GM12872 (cell line): ENCODE results near the gene ARTN.

Experiments used
- TF ChIP-seq, protein P1 (sequence below): IDR thresholded peaks from 3 replicates; pipeline ENCODE4 v1.5.1; 2011; ENCODE audit warnings: low read depth, mild to moderate bottlenecking, low read length, moderate library complexity; ENCODE audit not compliant: insufficient read depth

Gene ARTN

DNA sequence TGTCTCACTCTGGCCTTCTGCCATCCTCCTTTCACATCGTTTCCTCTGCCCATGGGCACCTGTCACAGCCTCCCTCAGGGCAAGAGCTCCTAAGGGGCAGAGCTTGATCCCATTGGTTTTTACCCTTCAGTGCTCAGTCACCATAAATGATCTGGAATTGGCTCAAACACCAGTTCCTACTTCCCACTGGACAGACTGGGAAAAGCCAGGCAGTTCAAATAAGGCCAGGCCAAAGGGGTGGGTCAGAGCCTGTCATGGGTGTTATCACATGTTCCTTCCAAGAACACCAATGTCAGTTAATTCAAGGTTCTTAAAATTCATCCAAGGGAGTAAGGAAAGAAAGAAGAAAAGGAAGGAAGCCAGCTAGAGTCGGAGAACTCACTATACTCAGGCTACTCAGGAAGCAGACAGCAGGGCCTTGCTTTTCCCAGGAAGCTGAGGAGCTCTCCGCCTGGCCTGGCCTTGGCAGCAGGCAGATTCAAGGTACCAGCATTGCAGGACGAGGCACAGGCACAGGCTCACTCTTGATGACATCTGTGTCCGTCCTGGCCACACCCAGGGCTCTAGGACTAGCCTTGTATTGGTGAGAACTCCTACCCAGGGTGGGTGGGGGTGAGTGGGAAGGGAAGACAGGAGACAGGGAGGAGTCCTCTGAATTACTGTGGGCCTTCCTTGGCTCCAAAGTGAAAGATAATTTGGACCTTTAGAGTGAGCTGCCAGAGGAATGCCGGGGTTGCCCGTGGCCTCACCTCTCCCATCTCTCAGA, 32.2 kb upstream of the ARTN start:
- TF ChIP-seq, protein P1, sequence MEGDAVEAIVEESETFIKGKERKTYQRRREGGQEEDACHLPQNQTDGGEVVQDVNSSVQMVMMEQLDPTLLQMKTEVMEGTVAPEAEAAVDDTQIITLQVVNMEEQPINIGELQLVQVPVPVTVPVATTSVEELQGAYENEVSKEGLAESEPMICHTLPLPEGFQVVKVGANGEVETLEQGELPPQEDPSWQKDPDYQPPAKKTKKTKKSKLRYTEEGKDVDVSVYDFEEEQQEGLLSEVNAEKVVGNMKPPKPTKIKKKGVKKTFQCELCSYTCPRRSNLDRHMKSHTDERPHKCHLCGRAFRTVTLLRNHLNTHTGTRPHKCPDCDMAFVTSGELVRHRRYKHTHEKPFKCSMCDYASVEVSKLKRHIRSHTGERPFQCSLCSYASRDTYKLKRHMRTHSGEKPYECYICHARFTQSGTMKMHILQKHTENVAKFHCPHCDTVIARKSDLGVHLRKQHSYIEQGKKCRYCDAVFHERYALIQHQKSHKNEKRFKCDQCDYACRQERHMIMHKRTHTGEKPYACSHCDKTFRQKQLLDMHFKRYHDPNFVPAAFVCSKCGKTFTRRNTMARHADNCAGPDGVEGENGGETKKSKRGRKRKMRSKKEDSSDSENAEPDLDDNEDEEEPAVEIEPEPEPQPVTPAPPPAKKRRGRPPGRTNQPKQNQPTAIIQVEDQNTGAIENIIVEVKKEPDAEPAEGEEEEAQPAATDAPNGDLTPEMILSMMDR = no peak

DNA sequence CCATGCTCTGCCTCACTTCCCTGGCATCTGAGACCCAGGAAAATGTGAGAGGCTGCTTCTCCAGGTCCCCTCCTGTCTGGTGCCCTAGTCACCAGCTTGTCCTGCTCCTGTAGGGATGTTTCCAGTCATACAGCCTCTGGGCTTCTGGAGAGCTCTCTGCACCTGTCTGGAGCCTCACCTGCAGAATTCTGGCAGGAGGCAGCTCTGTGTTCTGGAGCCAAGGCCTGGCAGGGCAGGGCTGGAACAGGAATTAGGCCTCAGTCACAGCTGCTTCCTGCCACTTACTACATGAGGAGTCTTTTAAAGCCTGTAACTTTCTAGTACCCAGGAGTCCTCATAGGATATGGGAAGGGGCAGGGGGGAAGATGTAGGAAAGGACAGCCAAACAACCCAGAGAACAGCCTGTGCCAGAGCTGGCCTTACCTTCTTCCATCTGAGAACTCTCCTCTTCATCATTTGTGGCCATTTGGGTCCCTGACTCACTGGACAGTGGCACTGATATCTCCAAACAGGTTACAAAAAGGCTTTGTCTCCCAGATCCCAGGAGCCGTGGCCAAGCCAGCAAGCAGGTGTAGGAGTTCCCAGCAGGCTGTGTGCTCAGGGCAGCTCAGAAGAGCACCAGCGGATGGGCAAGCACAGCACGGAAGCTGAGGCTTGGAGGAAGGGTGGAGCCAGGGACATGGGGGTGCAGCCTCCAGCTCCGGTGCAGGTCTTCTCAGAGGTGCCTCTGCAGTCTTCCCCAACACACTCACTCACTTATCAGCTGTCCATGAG, 31.4 kb upstream of the ARTN start:
- TF ChIP-seq, protein P1 = no peak

DNA sequence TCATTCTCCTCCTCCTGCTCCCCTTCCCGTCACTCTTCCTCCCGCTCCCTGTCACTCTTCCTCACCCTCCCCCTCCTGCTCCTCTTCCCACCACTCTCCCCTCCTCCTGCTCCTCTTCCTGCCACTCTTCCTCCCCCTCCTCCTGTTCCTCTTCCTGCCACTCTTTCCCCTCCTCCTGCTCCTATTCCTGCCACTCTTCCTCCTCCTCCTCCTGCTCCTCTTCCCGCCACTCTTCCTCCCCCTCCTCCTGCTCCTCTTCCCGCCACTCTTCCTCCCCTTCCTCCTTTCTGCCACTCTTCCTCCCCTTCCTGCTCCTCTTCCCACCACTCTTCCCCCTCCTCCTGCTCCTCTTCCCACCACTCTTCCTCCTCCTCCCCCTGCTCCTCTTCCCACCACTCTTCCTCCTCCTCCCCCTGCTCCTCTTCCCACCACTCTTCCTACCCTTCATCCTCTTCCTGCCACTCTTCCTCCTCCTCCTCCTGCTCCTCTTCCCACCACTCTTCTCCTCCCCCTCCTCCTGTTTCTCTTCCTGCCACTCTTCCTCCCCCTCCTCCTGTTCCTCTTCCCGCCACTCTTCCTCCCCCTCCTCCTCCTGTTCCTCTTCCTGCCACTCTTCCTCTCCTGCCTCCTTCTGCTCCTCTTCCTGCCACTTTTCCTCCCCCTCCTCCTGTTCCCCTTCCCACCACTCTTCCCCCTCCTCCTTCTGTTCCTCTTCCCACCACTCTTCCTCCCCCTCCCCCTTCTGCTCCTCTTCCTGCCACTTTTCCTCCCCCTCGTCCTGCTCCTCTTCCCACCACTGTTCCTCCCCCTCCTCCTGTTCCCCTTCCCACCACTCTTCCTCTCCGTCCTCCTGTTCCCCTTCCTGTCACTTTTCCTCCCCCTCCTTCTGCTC, 28.7 kb upstream of the ARTN start:
- TF ChIP-seq, protein P1 = no peak

DNA sequence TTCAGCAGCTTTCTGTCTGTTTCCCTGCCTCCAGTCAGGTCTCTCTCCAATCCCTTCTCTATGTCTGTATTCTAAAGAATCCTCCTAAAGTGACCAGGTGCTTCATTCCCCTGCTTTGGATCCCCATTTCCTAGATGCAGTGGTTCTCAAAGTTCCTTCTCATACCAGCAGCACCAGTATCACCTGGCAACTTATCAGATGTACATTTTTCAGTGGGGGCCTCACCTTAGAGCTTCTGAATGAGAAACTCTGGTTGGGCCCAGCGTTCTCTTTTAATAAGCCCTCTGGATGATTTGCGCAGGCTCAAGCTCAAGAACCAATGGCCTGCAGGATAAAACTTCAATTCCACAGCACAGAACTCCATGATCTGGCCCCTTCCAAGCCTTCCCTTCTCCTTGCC, 25.4 kb upstream of the ARTN start:
- TF ChIP-seq, protein P1 = no peak

DNA sequence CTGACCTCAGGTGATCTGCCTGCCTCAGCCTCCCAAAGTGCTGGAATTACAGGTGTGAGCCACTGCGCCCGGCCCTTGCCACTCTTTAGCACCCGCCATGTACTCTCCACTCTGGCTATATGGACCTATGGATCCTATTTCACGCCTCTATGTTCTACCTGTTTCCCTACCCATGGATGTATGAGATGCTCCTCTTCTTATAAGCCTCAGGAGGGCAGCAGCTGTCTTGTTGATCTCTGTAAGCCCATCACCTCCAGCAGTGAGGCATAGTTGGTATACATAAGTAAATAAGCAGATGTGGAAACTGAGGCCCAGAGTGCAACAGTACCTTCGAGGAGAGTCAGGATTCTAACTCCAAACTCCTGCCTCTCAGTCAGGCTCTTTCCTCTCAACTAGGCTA, 24.7 kb upstream of the ARTN start:
- TF ChIP-seq, protein P1 = no peak

DNA sequence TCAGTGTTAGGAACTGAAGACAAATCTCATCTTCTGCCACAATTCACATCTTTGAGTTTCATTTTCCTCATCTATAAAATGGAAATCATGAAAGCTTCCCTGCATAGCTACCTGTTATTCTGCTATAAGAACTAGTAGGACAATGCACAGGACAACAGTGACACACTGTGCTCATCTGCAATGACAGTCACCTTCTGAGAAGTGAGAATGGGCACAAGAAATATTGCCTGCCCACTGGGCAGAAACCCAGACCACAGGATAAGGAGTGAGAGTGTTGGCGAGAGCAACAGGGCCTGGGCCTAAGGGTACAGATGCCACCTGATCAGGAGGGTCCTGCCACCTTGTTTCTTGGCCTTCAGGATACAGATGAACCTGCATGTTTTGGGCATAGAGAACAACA, 23.3 kb upstream of the ARTN start:
- TF ChIP-seq, protein P1 = no peak

DNA sequence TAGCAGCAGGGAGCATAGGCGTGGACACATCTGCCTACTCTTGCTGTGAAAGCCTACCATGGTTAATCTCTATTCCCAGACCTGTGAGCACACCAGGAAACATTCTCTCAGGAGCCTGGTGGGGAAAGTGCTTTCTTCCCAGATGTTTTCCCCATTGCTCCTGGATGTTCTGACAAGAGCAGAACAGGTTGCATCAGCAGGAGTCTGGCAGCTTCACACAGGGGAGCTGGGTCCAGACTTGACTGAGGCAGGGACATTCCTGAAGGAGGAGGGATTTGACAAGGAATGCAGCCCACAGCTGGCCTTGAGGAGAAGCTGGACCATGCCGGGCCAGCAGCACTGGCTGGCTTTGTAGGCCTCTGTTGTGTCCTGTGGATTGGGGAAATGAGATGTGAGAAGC, 21.0 kb upstream of the ARTN start:
- TF ChIP-seq, protein P1 = no peak
